Astrocyte (in vitro differentiated cells and primary cell): Measurements from ENCODE around the gene SNCAIP. TPM values are rescaled to one million over a fixed set of nuclear protein-coding genes. Genes with fewer than 3 reads are reported as not detected.

Experiments used
- DNase-seq: peaks from one replicate; pipeline ENCODE4 v3.0.0-alpha.2; 2010; ENCODE audit warnings: low read depth
- FAIRE-seq: peaks from 2 replicates; lab custom pipeline; 2011; peaks lifted over from hg19 to GRCh38; lab: Jason Lieb, UNC
- H2AFZ ChIP-seq: 2 replicates; pipeline ENCODE4 v1.6.0; 2012; ENCODE audit warnings: low read depth, low read length, inconsistent platforms
- H3K27ac ChIP-seq: 2 replicates; pipeline ENCODE4 v1.5.1; 2011; ENCODE audit warnings: low read depth, low read length, inconsistent platforms
- H3K27me3 ChIP-seq: 2 replicates; pipeline ENCODE4 v1.6.0; 2011; ENCODE audit warnings: low read length, inconsistent platforms; ENCODE audit not compliant: insufficient read depth
- H3K36me3 ChIP-seq: 2 replicates; pipeline ENCODE4 v1.5.1; 2011; ENCODE audit warnings: low read length, inconsistent platforms; ENCODE audit not compliant: insufficient read depth
- H3K4me1 ChIP-seq: 2 replicates; pipeline ENCODE4 v1.5.1; 2011; ENCODE audit warnings: low read length, inconsistent platforms; ENCODE audit not compliant: insufficient read depth
- H3K4me2 ChIP-seq: 2 replicates; pipeline ENCODE4 v1.6.0; 2012; ENCODE audit warnings: low read length, inconsistent platforms
- H3K4me3 ChIP-seq: 2 replicates; pipeline ENCODE4 v1.5.1; 2011; ENCODE audit warnings: low read depth, mild to moderate bottlenecking, low read length, inconsistent platforms; ENCODE audit not compliant: insufficient read depth
- H3K79me2 ChIP-seq: 2 replicates; pipeline ENCODE4 v1.6.0; 2012; ENCODE audit warnings: mild to moderate bottlenecking, low read length, inconsistent platforms; ENCODE audit not compliant: insufficient read depth
- H3K9ac ChIP-seq: 2 replicates; pipeline ENCODE4 v1.6.0; 2012; ENCODE audit warnings: mild to moderate bottlenecking, low read length, inconsistent platforms
- H3K9me3 ChIP-seq: 2 replicates; pipeline ENCODE4 v1.5.1; 2012; ENCODE audit warnings: low read depth, mild to moderate bottlenecking, low read length, inconsistent platforms; ENCODE audit not compliant: insufficient read depth
- H4K20me1 ChIP-seq: 2 replicates; pipeline ENCODE4 v1.6.0; 2012; ENCODE audit warnings: low read length, inconsistent platforms; ENCODE audit not compliant: insufficient read depth
- H3K27ac Mint-ChIP-seq: one replicate; pipeline ENCODE4 v1.8.0; 2021; ENCODE audit warnings: mild to moderate bottlenecking, mixed read lengths; ENCODE audit not compliant: unreplicated experiment
- H3K27me3 Mint-ChIP-seq: one replicate; pipeline ENCODE4 v1.8.0; 2021; ENCODE audit warnings: low read depth, mixed read lengths; ENCODE audit not compliant: unreplicated experiment
- H3K36me3 Mint-ChIP-seq: one replicate; pipeline ENCODE4 v1.8.0; 2021; ENCODE audit warnings: low read depth, mixed read lengths; ENCODE audit not compliant: unreplicated experiment
- H3K4me1 Mint-ChIP-seq: one replicate; pipeline ENCODE4 v1.8.0; 2021; ENCODE audit warnings: low read depth, mixed read lengths; ENCODE audit not compliant: unreplicated experiment
- H3K4me3 Mint-ChIP-seq: one replicate; pipeline ENCODE4 v1.8.0; 2021; ENCODE audit warnings: mild to moderate bottlenecking, moderate library complexity, mixed read lengths; ENCODE audit not compliant: unreplicated experiment
- H3K9me3 Mint-ChIP-seq: one replicate; pipeline ENCODE4 v1.8.0; 2021; ENCODE audit warnings: mild to moderate bottlenecking, mixed read lengths; ENCODE audit not compliant: unreplicated experiment
- EZH2 ChIP-seq: IDR thresholded peaks from 2 replicates; pipeline ENCODE4 v1.6.1; 2012; ENCODE audit warnings: mild to moderate bottlenecking, low read length, inconsistent platforms; ENCODE audit not compliant: insufficient read depth
- total RNA-seq: library from RNA; stranded (reverse); gene quantifications from 2 replicates; pipeline ENCODE4 v1.2.1, GENCODE V29; 2021
- TF ChIP-seq, protein P1 (sequence below): IDR thresholded peaks from 2 replicates; pipeline ENCODE4 v1.5.1; 2011; ENCODE audit warnings: low read depth, mild to moderate bottlenecking, inconsistent platforms, low read length, moderate library complexity; ENCODE audit not compliant: insufficient read depth

Gene SNCAIP
- total RNA-seq, 1 donor from 2014 or later, result 1.7 TPM

DNA sequence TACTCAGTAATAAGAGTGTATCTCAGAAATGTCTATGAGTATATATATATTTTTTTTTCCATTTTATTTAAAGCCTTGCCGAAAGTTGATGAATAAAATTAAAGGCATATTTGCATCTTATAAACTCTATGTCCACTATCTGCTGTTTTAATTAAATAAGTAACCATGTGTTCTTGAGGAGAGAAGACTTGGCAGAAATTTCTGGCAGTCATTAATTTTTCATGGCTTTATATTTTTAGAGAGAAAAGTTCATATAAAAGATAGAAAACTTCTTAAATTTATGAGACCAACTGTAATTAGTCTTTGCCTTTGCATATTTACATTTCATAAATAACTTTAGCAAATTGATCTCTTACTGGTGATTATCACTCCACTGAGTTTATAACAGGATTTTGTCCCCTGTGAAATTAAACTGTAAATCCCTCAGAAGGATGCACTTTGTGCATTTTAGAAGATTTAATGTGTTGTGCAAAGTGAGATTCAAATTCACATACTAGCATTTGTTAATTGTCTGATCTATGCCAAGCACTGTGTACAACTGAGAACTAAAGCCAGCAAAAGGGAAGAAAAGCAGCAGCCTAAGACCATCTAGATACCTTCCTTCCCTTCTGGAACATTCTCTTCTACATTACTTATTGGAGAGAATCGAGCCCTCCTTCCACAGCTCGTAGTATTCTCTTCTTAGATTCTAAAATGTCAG is 108.7 kb downstream of the SNCAIP start:
- H4K20me1 ChIP-seq, result no peaks in the 10 kb centered on the region
- Mint-ChIP-seq H3K4me3 (no peak overlapping the region), H3K27me3 (peaks cover 5% of the 10 kb centered on the region), H3K9me3 (no peaks in the 10 kb centered on the region), H3K36me3 (no peaks in the 10 kb centered on the region), H3K4me1 (no peaks in the 10 kb centered on the region), H3K27ac (no peak overlapping the region)
- no peak overlapping the region for H3K27ac ChIP-seq
- no peaks in the 10 kb centered on the region for H3K79me2 ChIP-seq
- H2AFZ ChIP-seq, result no peak overlapping the region
- H3K9ac ChIP-seq, result no peak overlapping the region
- H3K36me3 ChIP-seq, result no peaks in the 10 kb centered on the region
- FAIRE-seq (no peak), DNase-seq (no peak)
- TF ChIP-seq, protein P1, sequence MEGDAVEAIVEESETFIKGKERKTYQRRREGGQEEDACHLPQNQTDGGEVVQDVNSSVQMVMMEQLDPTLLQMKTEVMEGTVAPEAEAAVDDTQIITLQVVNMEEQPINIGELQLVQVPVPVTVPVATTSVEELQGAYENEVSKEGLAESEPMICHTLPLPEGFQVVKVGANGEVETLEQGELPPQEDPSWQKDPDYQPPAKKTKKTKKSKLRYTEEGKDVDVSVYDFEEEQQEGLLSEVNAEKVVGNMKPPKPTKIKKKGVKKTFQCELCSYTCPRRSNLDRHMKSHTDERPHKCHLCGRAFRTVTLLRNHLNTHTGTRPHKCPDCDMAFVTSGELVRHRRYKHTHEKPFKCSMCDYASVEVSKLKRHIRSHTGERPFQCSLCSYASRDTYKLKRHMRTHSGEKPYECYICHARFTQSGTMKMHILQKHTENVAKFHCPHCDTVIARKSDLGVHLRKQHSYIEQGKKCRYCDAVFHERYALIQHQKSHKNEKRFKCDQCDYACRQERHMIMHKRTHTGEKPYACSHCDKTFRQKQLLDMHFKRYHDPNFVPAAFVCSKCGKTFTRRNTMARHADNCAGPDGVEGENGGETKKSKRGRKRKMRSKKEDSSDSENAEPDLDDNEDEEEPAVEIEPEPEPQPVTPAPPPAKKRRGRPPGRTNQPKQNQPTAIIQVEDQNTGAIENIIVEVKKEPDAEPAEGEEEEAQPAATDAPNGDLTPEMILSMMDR, result no peak
- TF ChIP-seq EZH2, result no peak
- H3K27me3 ChIP-seq, result no peaks in the 10 kb centered on the region
- no peak overlapping the region for H3K4me3 ChIP-seq
- H3K4me2 ChIP-seq, result no peak overlapping the region
- no peaks in the 10 kb centered on the region for H3K9me3 ChIP-seq
- H3K4me1 ChIP-seq, result no peaks in the 10 kb centered on the region

DNA sequence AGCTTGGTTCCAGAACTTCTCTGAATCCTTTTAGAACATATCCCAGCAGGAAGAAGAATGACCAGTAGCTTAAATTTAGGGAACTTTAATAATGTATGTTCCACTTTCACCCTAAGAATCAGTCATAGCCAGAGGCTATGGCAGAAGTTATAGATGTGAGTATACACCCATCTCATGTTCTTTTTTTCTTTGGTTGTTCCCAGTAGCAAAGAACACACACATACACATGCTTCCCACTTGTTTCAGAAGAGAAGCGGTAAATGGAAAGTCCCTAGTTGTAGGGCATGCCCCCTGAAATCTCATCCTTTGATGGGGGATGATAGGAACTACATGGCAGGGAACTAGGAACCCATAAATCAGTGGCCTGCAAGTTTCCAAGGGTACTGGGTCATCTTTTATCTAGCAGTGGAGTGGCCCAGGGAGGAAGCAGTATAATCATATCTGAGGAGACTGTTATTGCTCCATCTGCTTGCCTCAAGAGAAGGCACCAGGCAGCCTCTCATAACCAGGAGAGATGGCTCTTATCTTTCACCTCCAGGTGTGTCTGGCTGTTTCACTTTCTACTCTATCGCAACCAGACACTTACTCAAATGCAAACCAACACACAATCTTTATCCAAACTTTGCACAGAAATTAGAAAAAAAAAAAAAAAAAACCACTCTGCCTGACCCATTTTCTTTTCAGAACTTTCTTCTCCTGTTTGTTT is 109.5 kb downstream of the SNCAIP start:
- Mint-ChIP-seq H3K36me3 (no peaks in the 10 kb centered on the region), H3K27ac (no peak overlapping the region), H3K4me3 (no peak overlapping the region), H3K4me1 (no peaks in the 10 kb centered on the region), H3K9me3 (no peaks in the 10 kb centered on the region), H3K27me3 (peaks cover 2% of the 10 kb centered on the region)
- Histone ChIP-seq H3K27ac (no peak overlapping the region), H3K4me1 (no peaks in the 10 kb centered on the region), H3K9ac (no peak overlapping the region), H3K9me3 (no peaks in the 10 kb centered on the region), H3K36me3 (no peaks in the 10 kb centered on the region), H3K27me3 (no peaks in the 10 kb centered on the region), H3K4me3 (no peak overlapping the region), H4K20me1 (no peaks in the 10 kb centered on the region), H2AFZ (no peak overlapping the region), H3K4me2 (no peak overlapping the region), H3K79me2 (no peaks in the 10 kb centered on the region)
- DNase-seq, result no peak
- no peak for TF ChIP-seq EZH2
- TF ChIP-seq, protein P1, result no peak
- no peak for FAIRE-seq

DNA sequence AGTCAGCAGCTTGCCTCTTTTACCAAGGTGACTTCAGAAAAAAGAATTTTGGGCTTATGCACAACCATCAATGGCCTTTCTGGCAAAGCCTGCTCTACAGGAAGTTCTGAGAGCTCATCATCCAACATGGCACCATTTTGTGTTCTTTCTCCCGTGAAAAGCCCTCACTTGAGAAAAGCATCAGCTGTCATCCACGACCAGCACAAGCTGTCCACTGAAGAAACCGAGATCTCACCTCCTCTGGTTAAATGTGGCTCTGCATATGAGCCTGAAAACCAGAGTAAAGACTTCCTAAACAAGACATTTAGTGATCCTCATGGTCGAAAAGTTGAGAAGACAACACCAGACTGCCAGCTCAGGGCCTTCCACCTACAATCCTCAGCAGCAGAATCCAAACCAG is 111.2 kb downstream of the SNCAIP start:
- no peaks in the 10 kb centered on the region for H3K9me3 Mint-ChIP-seq
- H3K36me3 ChIP-seq, result no peaks in the 10 kb centered on the region
- H3K27ac ChIP-seq, result no peak overlapping the region
- no peaks in the 10 kb centered on the region for H3K4me1 Mint-ChIP-seq
- DNase-seq (no peak), FAIRE-seq (no peak)
- no peaks in the 10 kb centered on the region for H3K79me2 ChIP-seq
- no peaks in the 10 kb centered on the region for H3K36me3 Mint-ChIP-seq
- no peaks in the 10 kb centered on the region for H4K20me1 ChIP-seq
- H3K4me1 ChIP-seq, result no peaks in the 10 kb centered on the region
- no peaks in the 10 kb centered on the region for H3K9me3 ChIP-seq
- H3K4me2 ChIP-seq, result no peak overlapping the region
- H3K27me3 ChIP-seq, result no peaks in the 10 kb centered on the region
- H3K27me3 Mint-ChIP-seq, result peaks cover 2% of the 10 kb centered on the region
- H3K4me3 Mint-ChIP-seq, result no peak overlapping the region
- no peak overlapping the region for H2AFZ ChIP-seq
- H3K4me3 ChIP-seq, result no peak overlapping the region
- no peak for TF ChIP-seq EZH2
- TF ChIP-seq, protein P1, result no peak
- no peak overlapping the region for H3K27ac Mint-ChIP-seq
- no peak overlapping the region for H3K9ac ChIP-seq
